ENCODE measurements around the gene PLCH2. TPM values are rescaled to one million over a fixed set of nuclear protein-coding genes. Genes with fewer than 3 reads are reported as not detected.
A peak's percentile ranks its signal among the peaks of the same experiment; 100 is the strongest.

Gene PLCH2
- total RNA-seq, 2 experiments from 2014 or later, result 9.8 to 11.8 TPM

- H3K4me3 Mint-ChIP-seq, result no peak overlapping the region
- DNase-seq (peak; percentile 48), ATAC-seq (peak; percentile 46)
- ChIA-PET POLR2A (interaction anchor here (1.0 kb wide), 1 partner anchor 38 kb away, joined by 3 read pairs; no protein-coding TSS in a partner anchor), CTCF (interaction anchor here (0.7 to 1.1 kb wide), 3 partner anchors 8 to 13 kb away, joined by 3 to 4 read pairs (median 3); partner anchors contain the start of gene PANK4)
- peaks cover 11% of the 10 kb centered on the region for H3K27me3 Mint-ChIP-seq (ENCODE audit: low read depth)
- no peaks in the 10 kb centered on the region for H3K9me3 Mint-ChIP-seq (ENCODE audit: insufficient read depth)
- H3K27ac Mint-ChIP-seq, result no peak overlapping the region
- no peaks in the 10 kb centered on the region for H3K36me3 Mint-ChIP-seq (ENCODE audit: low read depth)
- H3K4me1 Mint-ChIP-seq (ENCODE audit: low read depth), result peaks cover 8% of the 10 kb centered on the region
These were observed 63.3 kb downstream of the PLCH2 start for GRCh38 chr1:2539312-2539907.

GRCh38 chr1:2540816-2541492 lies 64.9 kb downstream of the PLCH2 start:
- H3K27ac Mint-ChIP-seq, result no peak overlapping the region
- ChIA-PET POLR2A (interaction anchor here (1.1 kb wide), 1 partner anchor 16 kb away, joined by 4 read pairs; no protein-coding TSS in a partner anchor), CTCF (no interaction called here)
- ATAC-seq (no peak), DNase-seq (no peak)
- H3K9me3 Mint-ChIP-seq (ENCODE audit: insufficient read depth), result no peaks in the 10 kb centered on the region
- H3K4me3 Mint-ChIP-seq, result no peak overlapping the region
- H3K27me3 Mint-ChIP-seq (ENCODE audit: low read depth), result peaks cover 8% of the 10 kb centered on the region
- peaks cover 14% of the 10 kb centered on the region for H3K4me1 Mint-ChIP-seq (ENCODE audit: low read depth)
- H3K36me3 Mint-ChIP-seq (ENCODE audit: low read depth), result no peaks in the 10 kb centered on the region

- H3K4me1 Mint-ChIP-seq (ENCODE audit: low read depth), result peaks cover 14% of the 10 kb centered on the region
- no peak overlapping the region for H3K4me3 Mint-ChIP-seq
- no peaks in the 10 kb centered on the region for H3K9me3 Mint-ChIP-seq (ENCODE audit: insufficient read depth)
- ChIA-PET POLR2A (interaction anchor here (1.5 kb wide), 1 partner anchor 43 kb away, joined by 4 read pairs; no protein-coding TSS in a partner anchor), CTCF (no interaction called here)
- no peaks in the 10 kb centered on the region for H3K36me3 Mint-ChIP-seq (ENCODE audit: low read depth)
- DNase-seq (no peak), ATAC-seq (no peak)
- peaks cover 8% of the 10 kb centered on the region for H3K27me3 Mint-ChIP-seq (ENCODE audit: low read depth)
- H3K27ac Mint-ChIP-seq, result no peak overlapping the region
These were observed 65.6 kb downstream of the PLCH2 start for GRCh38 chr1:2541619-2542245.

GRCh38 chr1:2542246-2542915 lies 66.3 kb downstream of the PLCH2 start:
- Mint-ChIP-seq H3K4me3 (no peak overlapping the region), H3K9me3 (ENCODE audit: insufficient read depth) (no peaks in the 10 kb centered on the region), H3K27me3 (ENCODE audit: low read depth) (peaks cover 4% of the 10 kb centered on the region), H3K4me1 (ENCODE audit: low read depth) (peaks cover 14% of the 10 kb centered on the region), H3K27ac (no peak overlapping the region), H3K36me3 (ENCODE audit: low read depth) (no peaks in the 10 kb centered on the region)
- CTCF ChIA-PET, result no interaction called here
- ATAC-seq (no peak), DNase-seq (no peak)
- POLR2A ChIA-PET, result interaction anchor here (1.5 kb wide), 1 partner anchor 43 kb away, joined by 4 read pairs; no protein-coding TSS in a partner anchor

GRCh38 chr1:2543543-2544092 lies 67.5 kb downstream of the PLCH2 start:
- ChIA-PET POLR2A (interaction anchor here (5.5 kb wide), 1 partner anchor 18 kb away, joined by 96 read pairs; the partner anchor contains the start of gene PANK4), CTCF (interaction anchor here (1.2 kb wide), 1 partner anchor 128 kb away, joined by 5 read pairs; no protein-coding TSS in a partner anchor)
- Mint-ChIP-seq H3K4me3 (no peak overlapping the region), H3K27ac (no peak overlapping the region), H3K4me1 (ENCODE audit: low read depth) (peaks cover 23% of the 10 kb centered on the region), H3K36me3 (ENCODE audit: low read depth) (no peaks in the 10 kb centered on the region), H3K9me3 (ENCODE audit: insufficient read depth) (no peaks in the 10 kb centered on the region), H3K27me3 (ENCODE audit: low read depth) (peaks cover 4% of the 10 kb centered on the region)
- DNase-seq, result peak; percentile 55
- ATAC-seq, result no peak

GRCh38 chr1:2544093-2544874 lies 68.2 kb downstream of the PLCH2 start:
- H3K4me1 Mint-ChIP-seq (ENCODE audit: low read depth), result peaks cover 30% of the 10 kb centered on the region
- ChIA-PET POLR2A (interaction anchor here (5.5 kb wide), 1 partner anchor 19 kb away, joined by 96 read pairs; the partner anchor contains the start of gene PANK4), CTCF (interaction anchor here (1.2 kb wide), 1 partner anchor 129 kb away, joined by 5 read pairs; no protein-coding TSS in a partner anchor)
- no peak overlapping the region for H3K4me3 Mint-ChIP-seq
- ATAC-seq, result no peak
- H3K36me3 Mint-ChIP-seq (ENCODE audit: low read depth), result no peaks in the 10 kb centered on the region
- DNase-seq, result no peak
- H3K9me3 Mint-ChIP-seq (ENCODE audit: insufficient read depth), result no peaks in the 10 kb centered on the region
- H3K27ac Mint-ChIP-seq, result no peak overlapping the region
- H3K27me3 Mint-ChIP-seq (ENCODE audit: low read depth), result peaks cover 4% of the 10 kb centered on the region

GRCh38 chr1:2544875-2545640 lies 69.0 kb downstream of the PLCH2 start:
- H3K36me3 Mint-ChIP-seq (ENCODE audit: low read depth), result peaks cover 2% of the 10 kb centered on the region
- DNase-seq, result no peak
- ChIA-PET POLR2A (interaction anchor here (1.1 to 5.5 kb wide), 7 partner anchors 11 to 132 kb away, joined by 4 to 96 read pairs (median 30); partner anchors contain the start of genes PANK4, PEX10 and TNFRSF14), CTCF (interaction anchor here (1.1 to 3.8 kb wide), 5 partner anchors 19 to 350 kb away, joined by 4 to 44 read pairs (median 5); partner anchors contain the start of genes FAAP20 and PANK4)
- peaks cover 4% of the 10 kb centered on the region for H3K27me3 Mint-ChIP-seq (ENCODE audit: low read depth)
- H3K9me3 Mint-ChIP-seq (ENCODE audit: insufficient read depth), result no peaks in the 10 kb centered on the region
- peaks cover 34% of the 10 kb centered on the region for H3K4me1 Mint-ChIP-seq (ENCODE audit: low read depth)
- H3K27ac Mint-ChIP-seq, result no peak overlapping the region
- H3K4me3 Mint-ChIP-seq, result peak overlapping the region; percentile 46
- ATAC-seq, result no peak

- POLR2A ChIA-PET, result interaction anchor here (1.1 to 5.5 kb wide), 8 partner anchors 11 to 133 kb away, joined by 4 to 96 read pairs (median 22); partner anchors contain the start of genes HES5, PANK4, PEX10 and TNFRSF14
- peak overlapping the region; percentile 98 for H3K27ac Mint-ChIP-seq
These were observed 69.8 kb downstream of the PLCH2 start for GRCh38 chr1:2545754-2546514.

GRCh38 chr1:2546515-2547209 lies 70.6 kb downstream of the PLCH2 start:
- Mint-ChIP-seq H3K4me3 (peak overlapping the region; percentile 85), H3K27me3 (ENCODE audit: low read depth) (peaks cover 2% of the 10 kb centered on the region), H3K27ac (peak overlapping the region; percentile 98), H3K36me3 (ENCODE audit: low read depth) (peaks cover 2% of the 10 kb centered on the region), H3K9me3 (ENCODE audit: insufficient read depth) (no peaks in the 10 kb centered on the region), H3K4me1 (ENCODE audit: low read depth) (peaks cover 40% of the 10 kb centered on the region)
- ChIA-PET POLR2A (interaction anchor here (1.0 to 5.5 kb wide), 17 partner anchors 10 to 337 kb away, joined by 3 to 96 read pairs (median 12); partner anchors contain the start of genes HES5, MORN1, PANK4 and PEX10), CTCF (interaction anchor here (0.8 to 3.8 kb wide), 14 partner anchors 10 to 352 kb away, joined by 3 to 51 read pairs (median 6); partner anchors contain the start of genes FAAP20, PANK4, PEX10 and PRXL2B)
- peak; percentile 95 for DNase-seq
- ATAC-seq, result peak; percentile 59

More at GRCh38 chr1:2545754-2546514, 69.8 kb downstream of the PLCH2 start:
- H3K36me3 Mint-ChIP-seq (ENCODE audit: low read depth), result peaks cover 2% of the 10 kb centered on the region
- H3K4me1 Mint-ChIP-seq (ENCODE audit: low read depth), result peaks cover 37% of the 10 kb centered on the region
- H3K4me3 Mint-ChIP-seq, result peak overlapping the region; percentile 85
- H3K9me3 Mint-ChIP-seq (ENCODE audit: insufficient read depth), result no peaks in the 10 kb centered on the region
- ATAC-seq (peak; percentile 63), DNase-seq (peak; percentile 94)
- CTCF ChIA-PET, result interaction anchor here (1.1 to 3.8 kb wide), 4 partner anchors 20 to 351 kb away, joined by 4 to 44 read pairs (median 5); partner anchors contain the start of genes FAAP20 and PANK4
- peaks cover 4% of the 10 kb centered on the region for H3K27me3 Mint-ChIP-seq (ENCODE audit: low read depth)
